Peyer's patch (tissue), 4 donors: Measurements from ENCODE around the gene NCAPG. TPM values are rescaled to one million over a fixed set of nuclear protein-coding genes. Genes with fewer than 3 reads are reported as not detected.
A peak's percentile ranks its signal among the peaks of the same experiment; 100 is the strongest.

ENCODE experiments used
- DNase-seq, 3 donors: peaks; one replicate each; pipeline ENCODE4 v3.0.0-alpha.2; 2017 to 2019
- H3K27ac ChIP-seq, 4 donors: fragments of 200-600 bp; sonication (generic); one replicate each; pipeline ENCODE4 v1.5.1; 2016 to 2019
- H3K27me3 ChIP-seq, 2 donors: fragments of 200-600 bp; sonication (generic); one replicate each; pipeline ENCODE4 v1.5.1; 2019
- H3K36me3 ChIP-seq, 3 donors: fragments of 200-600 bp; sonication (generic); one replicate each; pipeline ENCODE4 v1.5.1; 2016 to 2019
- H3K4me1 ChIP-seq, 4 donors: fragments of 200-600 bp; sonication (generic); one replicate each; pipeline ENCODE4 v1.5.1; 2016 to 2019
- H3K4me3 ChIP-seq, 4 donors: fragments of 200-600 bp; sonication (generic); 1 replicate in 3 of 4; 2 replicates in 1 of 4; pipeline ENCODE4 v1.5.1; 2016 to 2019; ENCODE audit warnings: mild to moderate bottlenecking in 1 of 4
- H3K9me3 ChIP-seq, 4 donors: fragments of 200-600 bp; sonication (generic); one replicate each; pipeline ENCODE4 v1.5.1; 2016 to 2019; ENCODE audit warnings: mild to moderate bottlenecking in 1 of 4
- CTCF ChIP-seq, 6 experiments: fragments of 450-650 bp in 4 of 6; fragments of 200-600 bp in 2 of 6; sonication (generic) in 1 of 6; IDR thresholded peaks; one replicate each; pipeline ENCODE4 v1.5.1; 2017 to 2019; ENCODE audit warnings: antibody characterized with exemption in 6 of 6, mild to moderate bottlenecking in 3 of 6, moderate library complexity in 1 of 6
- POLR2A ChIP-seq, 2 donors: fragments of 450-650 bp; IDR thresholded peaks; one replicate each; pipeline ENCODE4 v1.5.1; 2017; ENCODE audit warnings: antibody characterized with exemption in 2 of 2, mild to moderate bottlenecking in 2 of 2, moderate library complexity in 2 of 2
- total RNA-seq, 4 donors: library from RNA; depleted of rRNA; stranded (reverse); fragments of >200 nt; gene quantifications; one replicate each; pipeline ENCODE4 v1.1.0, GENCODE V29; 2016

Gene NCAPG, protein sequence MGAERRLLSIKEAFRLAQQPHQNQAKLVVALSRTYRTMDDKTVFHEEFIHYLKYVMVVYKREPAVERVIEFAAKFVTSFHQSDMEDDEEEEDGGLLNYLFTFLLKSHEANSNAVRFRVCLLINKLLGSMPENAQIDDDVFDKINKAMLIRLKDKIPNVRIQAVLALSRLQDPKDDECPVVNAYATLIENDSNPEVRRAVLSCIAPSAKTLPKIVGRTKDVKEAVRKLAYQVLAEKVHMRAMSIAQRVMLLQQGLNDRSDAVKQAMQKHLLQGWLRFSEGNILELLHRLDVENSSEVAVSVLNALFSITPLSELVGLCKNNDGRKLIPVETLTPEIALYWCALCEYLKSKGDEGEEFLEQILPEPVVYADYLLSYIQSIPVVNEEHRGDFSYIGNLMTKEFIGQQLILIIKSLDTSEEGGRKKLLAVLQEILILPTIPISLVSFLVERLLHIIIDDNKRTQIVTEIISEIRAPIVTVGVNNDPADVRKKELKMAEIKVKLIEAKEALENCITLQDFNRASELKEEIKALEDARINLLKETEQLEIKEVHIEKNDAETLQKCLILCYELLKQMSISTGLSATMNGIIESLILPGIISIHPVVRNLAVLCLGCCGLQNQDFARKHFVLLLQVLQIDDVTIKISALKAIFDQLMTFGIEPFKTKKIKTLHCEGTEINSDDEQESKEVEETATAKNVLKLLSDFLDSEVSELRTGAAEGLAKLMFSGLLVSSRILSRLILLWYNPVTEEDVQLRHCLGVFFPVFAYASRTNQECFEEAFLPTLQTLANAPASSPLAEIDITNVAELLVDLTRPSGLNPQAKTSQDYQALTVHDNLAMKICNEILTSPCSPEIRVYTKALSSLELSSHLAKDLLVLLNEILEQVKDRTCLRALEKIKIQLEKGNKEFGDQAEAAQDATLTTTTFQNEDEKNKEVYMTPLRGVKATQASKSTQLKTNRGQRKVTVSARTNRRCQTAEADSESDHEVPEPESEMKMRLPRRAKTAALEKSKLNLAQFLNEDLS
- total RNA-seq, result 10 to 100 TPM in 1 of 4 donors, 1 to 10 TPM in 3; 3.3 to 21.5 (median 3.5) TPM

- H3K4me3 ChIP-seq, result peak within 1 kb of the TSS; percentile 67 to 85 (median 79)
- H3K9me3 ChIP-seq, result no peaks in the 10 kb centered on the region
- peaks cover 0 to 41% (median 15%) of the 10 kb centered on the region in 4 donors for H3K4me1 ChIP-seq
- TF ChIP-seq CTCF (IDR thresholded peaks at IDR 0.05) (no peak), POLR2A (IDR thresholded peaks at IDR 0.05) (peak; percentile 91 to 97)
- no peaks in the 10 kb centered on the region for H3K27me3 ChIP-seq
- peak within 1 kb of the TSS; percentile 88 to 98 (median 94) for H3K27ac ChIP-seq
- peak; percentile 97 to 100 (median 99) for DNase-seq
- no peaks in the 10 kb centered on the region for H3K36me3 ChIP-seq
Measured at GRCh38 chr4:17810260-17811077, at the start of gene NCAPG, which contains the start of gene DCAF16. Gene NCAPG (plus strand): TSS chr4:17810979. CDS start chr4:17811078, 99 bp downstream. Gene DCAF16 (minus strand): TSS chr4:17810757. CDS start chr4:17804141, 6,616 bp downstream.

DNA sequence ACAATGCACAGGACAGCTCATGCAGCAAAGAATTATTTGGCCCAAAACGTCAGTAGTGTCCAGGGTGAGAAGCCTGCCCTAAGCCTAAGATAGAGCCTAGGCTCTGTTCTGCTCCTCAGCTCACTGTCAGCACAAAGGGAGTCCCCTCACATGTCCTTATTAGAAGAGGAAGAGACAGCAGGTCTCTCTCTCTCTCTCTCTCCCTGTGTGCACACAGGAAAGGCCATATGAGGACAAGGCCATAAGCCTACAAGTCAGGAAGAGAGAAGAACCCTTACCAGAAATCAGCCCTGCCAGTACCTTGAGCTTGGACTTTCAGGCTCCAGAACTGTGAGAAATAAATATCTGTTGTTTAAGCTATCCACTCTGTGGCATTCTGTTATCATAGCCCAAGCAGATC, 49.7 kb upstream of the NCAPG start:
- Histone ChIP-seq H3K4me3 (no peak overlapping the region), H3K36me3 (no peaks in the 10 kb centered on the region), H3K27me3 (no peaks in the 10 kb centered on the region), H3K27ac (no peak overlapping the region), H3K4me1 (no peaks in the 10 kb centered on the region), H3K9me3 (no peaks in the 10 kb centered on the region)
- TF ChIP-seq CTCF (IDR thresholded peaks at IDR 0.05) (no peak), POLR2A (IDR thresholded peaks at IDR 0.05) (no peak)
- no peak for DNase-seq

- Histone ChIP-seq H3K27ac (no peak overlapping the region), H3K4me1 (no peaks in the 10 kb centered on the region), H3K36me3 (no peaks in the 10 kb centered on the region), H3K4me3 (no peak overlapping the region), H3K9me3 (no peaks in the 10 kb centered on the region), H3K27me3 (no peaks in the 10 kb centered on the region)
- TF ChIP-seq POLR2A (IDR thresholded peaks at IDR 0.05), result no peak
- TF ChIP-seq CTCF (IDR thresholded peaks at IDR 0.05), result peak in 1 of 6 experiments; percentile 5
- no peak for DNase-seq
Measured at GRCh38 chr4:17762726-17763125, 48.1 kb upstream of the NCAPG start.

- Histone ChIP-seq H3K36me3 (no peaks in the 10 kb centered on the region), H3K4me3 (no peak overlapping the region), H3K4me1 (no peaks in the 10 kb centered on the region), H3K27me3 (no peaks in the 10 kb centered on the region), H3K27ac (no peak overlapping the region), H3K9me3 (no peaks in the 10 kb centered on the region)
- no peak for DNase-seq
- TF ChIP-seq CTCF (IDR thresholded peaks at IDR 0.05), result no peak
- TF ChIP-seq POLR2A (IDR thresholded peaks at IDR 0.05), result no peak
Measured at GRCh38 chr4:17763416-17763815, 47.4 kb upstream of the NCAPG start.

- Histone ChIP-seq H3K4me1 (no peaks in the 10 kb centered on the region), H3K9me3 (no peaks in the 10 kb centered on the region), H3K27me3 (no peaks in the 10 kb centered on the region), H3K27ac (no peak overlapping the region), H3K36me3 (no peaks in the 10 kb centered on the region), H3K4me3 (no peak overlapping the region)
- TF ChIP-seq POLR2A (IDR thresholded peaks at IDR 0.05) (no peak), CTCF (IDR thresholded peaks at IDR 0.05) (no peak)
- DNase-seq, result no peak
Measured at GRCh38 chr4:17763931-17764330, 46.8 kb upstream of the NCAPG start.
